GM12864 (cell line): ENCODE data around the gene RSPH3.

ENCODE experiments used
- DNase-seq: peaks from one replicate; pipeline ENCODE4 v3.0.0-alpha.2; 2011; ENCODE audit warnings: low read depth
- H3K4me3 ChIP-seq: 2 replicates; pipeline ENCODE4 v1.5.1; 2011; ENCODE audit warnings: mild to moderate bottlenecking, low read depth, low read length, control low read depth
- CTCF ChIP-seq: IDR thresholded peaks from 2 replicates; pipeline ENCODE4 v1.5.1; 2011; ENCODE audit warnings: low read depth, mild to moderate bottlenecking, moderate library complexity, low read length, control low read depth, inconsistent platforms; ENCODE audit errors: missing control alignments

The RSPH3 gene

DNA sequence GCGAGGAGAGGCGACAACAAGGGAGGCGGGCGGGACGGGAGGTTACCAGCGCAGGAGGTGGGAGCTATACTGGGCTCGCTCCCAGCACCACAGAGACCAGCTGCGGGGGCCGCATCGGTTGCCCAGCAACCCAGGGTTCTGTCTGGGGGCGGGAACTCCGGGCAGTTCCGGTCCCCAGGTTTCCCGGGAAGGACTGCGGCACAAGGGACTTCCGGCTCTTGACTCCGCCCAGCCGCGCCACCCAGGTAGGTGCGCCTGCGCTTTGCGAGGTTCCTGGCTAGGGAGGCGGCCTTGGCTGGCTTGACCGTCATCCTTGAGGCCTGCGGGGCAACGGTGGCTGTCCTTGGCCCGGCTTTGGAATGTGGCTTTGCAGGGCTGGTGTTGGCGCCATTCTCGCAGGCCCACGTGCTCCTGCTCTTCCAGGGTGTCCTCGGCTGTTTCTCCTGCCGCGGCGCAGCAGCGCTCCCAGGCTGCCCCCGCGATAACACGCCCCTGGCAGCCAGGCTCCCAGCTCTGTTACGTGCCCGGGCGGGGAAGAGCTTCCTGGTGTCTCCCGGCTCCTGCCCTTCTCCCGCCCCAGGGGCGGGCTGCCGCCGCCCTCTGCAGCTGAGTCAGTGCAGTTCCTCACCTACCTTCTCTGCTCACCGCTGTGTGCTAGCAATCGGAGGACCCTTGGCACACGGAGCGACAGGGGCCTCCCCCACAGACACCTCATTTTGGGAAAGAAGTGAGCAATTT, at the start of gene RSPH3:
Gene RSPH3 (minus strand): TSS at position 537 of the 738 bp plus-strand sequence. CDS start 652 bp downstream, outside the sequence.
- no peak for TF ChIP-seq CTCF
- H3K4me3 ChIP-seq = peak within 1 kb of the TSS; percentile 60
- peak; percentile 85 for DNase-seq

DNA sequence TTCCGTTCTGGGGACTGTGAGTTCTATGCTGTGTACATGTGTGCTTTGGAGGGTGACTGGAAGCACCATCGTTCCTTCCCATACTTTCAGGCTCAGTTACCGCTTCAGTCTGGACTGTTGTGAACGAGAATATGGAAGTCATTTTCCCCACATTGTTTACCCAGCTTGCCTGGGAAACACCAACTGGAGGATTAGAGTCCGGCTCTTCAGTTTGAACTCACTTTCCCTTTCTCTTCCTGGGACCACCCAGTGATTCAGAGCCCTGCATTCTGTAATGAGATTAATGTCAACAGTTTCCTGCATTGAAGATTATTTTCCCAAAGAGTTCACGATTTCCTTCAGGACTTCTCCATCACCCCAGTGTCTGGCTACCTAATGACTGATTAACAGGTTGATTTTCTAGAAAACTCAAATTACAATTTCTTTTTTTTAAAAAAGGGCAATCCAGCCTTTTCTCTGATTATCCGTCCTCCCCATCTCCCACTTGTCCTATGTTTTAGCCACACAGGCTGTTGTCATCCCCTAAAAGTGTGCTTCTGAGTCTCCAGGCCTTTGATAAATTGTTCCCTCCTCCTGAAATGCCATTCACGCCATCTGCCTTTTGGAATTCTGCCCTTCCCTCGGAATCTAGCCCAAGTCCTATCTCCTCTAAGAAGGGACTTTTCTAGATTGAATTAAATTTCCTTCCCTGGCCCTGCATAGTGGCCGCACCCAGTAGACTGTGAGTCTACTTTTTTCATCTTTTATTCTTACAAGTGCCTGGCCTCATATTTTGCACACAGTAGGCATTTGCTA, 48.1 kb upstream of the RSPH3 start:
- DNase-seq = no peak
- no peak for TF ChIP-seq CTCF
- H3K4me3 ChIP-seq = no peak overlapping the region

GRCh38 chr6:159045801-159046200, 45.8 kb upstream of the RSPH3 start:
- H3K4me3 ChIP-seq = no peak overlapping the region

DNA sequence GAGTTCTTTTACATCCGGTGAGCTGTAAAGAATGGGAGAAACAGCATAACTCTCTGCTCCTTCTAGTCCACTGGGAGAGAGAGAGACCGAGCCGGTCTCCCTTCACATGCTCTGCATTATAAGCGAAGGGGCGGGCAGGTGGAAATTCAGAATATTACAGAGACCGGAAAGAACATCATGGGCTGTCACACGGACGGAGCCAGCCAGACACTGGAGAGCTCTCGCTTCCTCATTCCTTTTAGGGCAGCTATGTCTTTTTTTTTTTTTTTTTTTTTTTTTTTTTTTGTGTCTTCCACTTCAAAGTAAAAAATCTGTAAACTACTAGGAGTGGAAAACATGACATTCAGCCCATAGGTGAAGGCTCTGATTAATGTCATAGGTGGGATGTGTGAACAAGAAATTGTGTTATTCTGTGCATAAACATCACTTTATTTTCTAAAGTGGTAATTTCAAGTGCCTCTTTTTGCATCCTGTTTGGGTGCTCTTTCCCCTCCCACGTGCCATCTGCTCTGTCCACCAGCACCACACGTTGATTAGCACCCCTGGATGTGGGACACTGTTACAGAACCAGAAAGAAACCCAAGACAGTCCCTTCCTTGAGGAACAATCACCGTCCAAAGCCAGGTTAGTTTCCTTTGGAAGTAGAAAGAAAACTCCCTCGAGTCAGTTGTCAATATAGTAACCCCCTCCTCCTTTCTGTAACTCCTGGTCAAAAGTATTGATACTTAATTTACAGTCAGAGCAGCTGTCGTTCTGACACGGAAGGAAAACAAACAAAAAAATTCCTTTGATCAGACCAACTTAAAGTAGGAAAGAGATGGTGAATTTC, 45.1 kb upstream of the RSPH3 start, which contains the start of gene TAGAP:
Gene TAGAP (minus strand): TSS at position 93 of the 829 bp plus-strand sequence. CDS start 845 bp downstream, outside the sequence.
- no peak for TF ChIP-seq CTCF
- peak; percentile 85 for DNase-seq
- H3K4me3 ChIP-seq = peak within 1 kb of the TSS; percentile 46

More at GRCh38 chr6:159045801-159046200, 45.8 kb upstream of the RSPH3 start:
- TF ChIP-seq CTCF = no peak
- no peak for DNase-seq

- TF ChIP-seq CTCF = no peak
- peak overlapping the region; percentile 46 for H3K4me3 ChIP-seq
- no peak for DNase-seq
These were observed 43.9 kb upstream of the RSPH3 start for GRCh38 chr6:159043947-159044346.

DNA sequence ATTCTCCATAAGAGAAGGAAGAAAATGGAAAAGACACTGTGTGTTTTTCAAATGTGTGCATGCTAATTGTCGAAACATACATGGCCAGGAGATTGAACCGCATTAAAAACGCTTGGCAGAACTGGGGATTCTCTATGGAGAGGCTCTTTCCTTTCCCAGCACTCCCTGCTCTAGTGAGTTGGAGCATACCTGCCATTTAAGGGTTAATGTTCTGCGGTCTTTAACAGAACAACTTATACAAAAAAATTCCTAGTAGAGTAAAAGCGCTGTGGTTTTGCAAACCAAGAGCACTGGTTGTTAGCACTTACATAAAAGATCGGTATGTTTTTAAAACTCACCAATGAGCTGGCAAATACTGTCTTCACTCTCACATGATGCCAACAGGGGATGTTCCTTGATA, 43.2 kb upstream of the RSPH3 start:
- no peak for TF ChIP-seq CTCF
- no peak for DNase-seq
- H3K4me3 ChIP-seq = peak overlapping the region; percentile 36
